Kidney (tissue), 14 donors: ENCODE data around the gene HINFP. TPM values are rescaled to one million over a fixed set of nuclear protein-coding genes. Genes with fewer than 3 reads are reported as not detected.
"Not testable (repeated sequence)": the region's sequence is repeated elsewhere in the genome, so short reads cannot be mapped to it uniquely, and the experiment has no call there.

Source experiments
- DNase-seq, 5 donors: peaks; one replicate each; pipeline ENCODE4 v3.0.0-alpha.2; 2013 to 2020
- FAIRE-seq: peaks from 2 replicates; lab custom pipeline; 2012; peaks lifted over from hg19 to GRCh38; lab: Jason Lieb, UNC
- H3K27ac ChIP-seq, 2 donors: one replicate each; pipeline ENCODE4 v1.7.0; 2013; ENCODE audit warnings: low read depth in 2 of 2, low read length in 2 of 2, inconsistent platforms in 1 of 2
- H3K27me3 ChIP-seq: one replicate; pipeline ENCODE4 v1.7.1; 2013; ENCODE audit warnings: low read length, inconsistent platforms; ENCODE audit not compliant: control insufficient read depth, insufficient read depth
- H3K36me3 ChIP-seq, 3 donors: one replicate each; pipeline versions ENCODE4 v1.7.0 to v1.7.1; 2013; ENCODE audit warnings: low read length in 3 of 3, control low read depth in 1 of 3, inconsistent platforms in 1 of 3; ENCODE audit not compliant: insufficient read depth in 3 of 3, control insufficient read depth in 2 of 3
- H3K4me1 ChIP-seq, 3 donors: one replicate each; pipeline versions ENCODE4 v1.7.0 to v1.7.1; 2013; ENCODE audit warnings: low read length in 3 of 3, inconsistent platforms in 1 of 3, low read depth in 1 of 3; ENCODE audit not compliant: control insufficient read depth in 2 of 3, insufficient read depth in 2 of 3
- H3K4me3 ChIP-seq, 3 donors: one replicate each; pipeline versions ENCODE4 v1.7.0 to v1.8.1; 2013; ENCODE audit warnings: low read length in 3 of 3, control low read depth in 1 of 3, inconsistent platforms in 1 of 3
- H3K9ac ChIP-seq, 3 donors: one replicate each; pipeline versions ENCODE4 v1.7.0 to v1.7.1; 2013; ENCODE audit warnings: low read length in 3 of 3, control low read depth in 1 of 3, inconsistent platforms in 1 of 3
- H3K9me3 ChIP-seq, 3 donors: one replicate each; pipeline versions ENCODE4 v1.7.0 to v1.7.1; 2013; ENCODE audit warnings: low read length in 3 of 3, control low read depth in 1 of 3, inconsistent platforms in 1 of 3; ENCODE audit not compliant: control insufficient read depth in 2 of 3, insufficient read depth in 1 of 3
- intact Hi-C: fragments of 100-400 bp; cut with DNase I; formaldehyde crosslinking; loops from one replicate; pipeline ENCODE4 v1.11.1; 2022
- polyA plus RNA-seq: library from polyadenylated mRNA; stranded (reverse); fragments of 350-450 nt; fragmentation: Illumina TruSeq; extraction: RNeasy Lipid Tissue Mini Kit (QIAGEN cat#74804); gene quantifications from one replicate; pipeline ENCODE4 v1.2.3, GENCODE V29; 2014; ENCODE audit warnings: low read depth, low replicate concordance; ENCODE audit not compliant: insufficient read depth
- total RNA-seq: library from RNA; stranded (reverse); fragmentation: NEBNext Ultra II Directional; extraction: Animal tissue kit (Norgen Biotek cat#: 25700); gene quantifications from one replicate; pipeline ENCODE4 v1.2.1, GENCODE V29; 2021
- TF ChIP-seq, protein P1 (sequence below): IDR thresholded peaks from 3 replicates; pipeline ENCODE4 v1.5.1; 2012; ENCODE audit warnings: mild to moderate bottlenecking, moderate library complexity, borderline replicate concordance; ENCODE audit not compliant: insufficient read depth; ENCODE audit errors: extremely low read depth
- donor health status: control.
- donor health status: control.
- donor health status: control.
- donor health status: control.
- donor health status: control.
- donor health status: DM: yes; HTN: yes; CAD: no.
- donor health status: Normal renal cell carcinoma (clear cell type).

HINFP gene
- total and polyA plus RNA-seq, 2 donors from 2014 or later, result 14.5 to 29.1 TPM

DNA sequence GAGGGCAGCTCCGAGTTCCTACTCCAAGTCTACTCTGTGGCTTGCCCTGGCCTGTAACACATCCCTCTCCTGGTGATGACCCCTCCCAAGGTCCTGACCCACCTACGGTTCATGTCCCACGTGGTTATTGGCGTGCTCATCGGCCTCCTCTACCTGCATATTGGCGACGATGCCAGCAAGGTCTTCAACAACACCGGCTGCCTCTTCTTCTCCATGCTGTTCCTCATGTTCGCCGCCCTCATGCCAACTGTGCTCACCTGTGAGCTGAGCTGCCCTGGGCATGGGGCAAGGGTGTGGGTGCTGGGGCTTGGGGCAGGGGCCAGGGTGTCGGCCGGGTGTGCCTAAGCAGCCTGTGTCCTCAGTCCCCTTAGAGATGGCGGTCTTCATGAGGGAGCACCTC, 37.1 kb downstream of the HINFP start:
- DNase-seq (no peak), FAIRE-seq (no peak)
- no peak overlapping the region for H3K9ac ChIP-seq
- H3K27me3 ChIP-seq, result no peaks in the 10 kb centered on the region
- intact Hi-C loops, result no loop called here
- TF ChIP-seq, protein P1, sequence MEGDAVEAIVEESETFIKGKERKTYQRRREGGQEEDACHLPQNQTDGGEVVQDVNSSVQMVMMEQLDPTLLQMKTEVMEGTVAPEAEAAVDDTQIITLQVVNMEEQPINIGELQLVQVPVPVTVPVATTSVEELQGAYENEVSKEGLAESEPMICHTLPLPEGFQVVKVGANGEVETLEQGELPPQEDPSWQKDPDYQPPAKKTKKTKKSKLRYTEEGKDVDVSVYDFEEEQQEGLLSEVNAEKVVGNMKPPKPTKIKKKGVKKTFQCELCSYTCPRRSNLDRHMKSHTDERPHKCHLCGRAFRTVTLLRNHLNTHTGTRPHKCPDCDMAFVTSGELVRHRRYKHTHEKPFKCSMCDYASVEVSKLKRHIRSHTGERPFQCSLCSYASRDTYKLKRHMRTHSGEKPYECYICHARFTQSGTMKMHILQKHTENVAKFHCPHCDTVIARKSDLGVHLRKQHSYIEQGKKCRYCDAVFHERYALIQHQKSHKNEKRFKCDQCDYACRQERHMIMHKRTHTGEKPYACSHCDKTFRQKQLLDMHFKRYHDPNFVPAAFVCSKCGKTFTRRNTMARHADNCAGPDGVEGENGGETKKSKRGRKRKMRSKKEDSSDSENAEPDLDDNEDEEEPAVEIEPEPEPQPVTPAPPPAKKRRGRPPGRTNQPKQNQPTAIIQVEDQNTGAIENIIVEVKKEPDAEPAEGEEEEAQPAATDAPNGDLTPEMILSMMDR, result no peak
- H3K4me3 ChIP-seq, result no peak overlapping the region
- no peaks in the 10 kb centered on the region for H3K4me1 ChIP-seq
- no peaks in the 10 kb centered on the region for H3K9me3 ChIP-seq
- H3K27ac ChIP-seq, result no peak overlapping the region
- H3K36me3 ChIP-seq, result no peaks in the 10 kb centered on the region

GRCh38 chr11:119160151-119160550, 38.8 kb downstream of the HINFP start:
- no peaks in the 10 kb centered on the region for H3K36me3 ChIP-seq
- H3K27me3 ChIP-seq, result no peaks in the 10 kb centered on the region
- TF ChIP-seq, protein P1, result no peak
- no peak for FAIRE-seq
- H3K4me3 ChIP-seq, result no peak overlapping the region
- no peak overlapping the region for H3K9ac ChIP-seq
- no peak for DNase-seq
- no peak overlapping the region for H3K27ac ChIP-seq
- H3K9me3 ChIP-seq, result no peaks in the 10 kb centered on the region
- no peaks in the 10 kb centered on the region for H3K4me1 ChIP-seq
- intact Hi-C loops, result no loop called here

DNA sequence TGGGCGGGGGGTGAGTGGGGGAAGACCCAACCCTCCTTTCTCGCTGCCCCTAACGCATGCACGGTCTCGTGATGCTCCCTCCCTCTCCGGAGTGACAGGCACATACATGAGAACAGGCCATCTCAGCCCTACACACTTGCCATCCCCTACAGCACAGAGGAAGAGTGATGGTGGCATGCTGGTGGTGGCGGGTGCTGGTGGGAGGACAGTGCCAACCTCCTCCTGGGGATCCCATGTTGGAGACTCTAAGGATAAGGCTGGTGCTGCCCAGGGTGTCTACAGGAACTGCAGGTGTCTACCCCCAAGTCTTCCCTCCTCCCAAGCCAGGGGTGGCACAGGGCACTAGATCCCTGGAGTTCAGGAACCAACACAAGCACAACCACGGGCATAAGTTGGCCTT, 40.5 kb downstream of the HINFP start:
- TF ChIP-seq, protein P1, result no peak
- no peak overlapping the region for H3K27ac ChIP-seq
- no peak for DNase-seq
- no peaks in the 10 kb centered on the region for H3K4me1 ChIP-seq
- no peaks in the 10 kb centered on the region for H3K9me3 ChIP-seq
- intact Hi-C loops, result no loop called here
- H3K4me3 ChIP-seq, result no peak overlapping the region
- no peaks in the 10 kb centered on the region for H3K36me3 ChIP-seq
- H3K27me3 ChIP-seq, result no peaks in the 10 kb centered on the region
- no peak overlapping the region for H3K9ac ChIP-seq
- no peak for FAIRE-seq

- FAIRE-seq (no peak), DNase-seq (peak in 3 of 5 donors; percentile 68 to 82 (median 78))
- H3K9me3 ChIP-seq, result no peaks in the 10 kb centered on the region
- H3K27ac ChIP-seq, result no peak overlapping the region
- H3K9ac ChIP-seq, result no peak overlapping the region
- TF ChIP-seq, protein P1, result no peak
- no peaks in the 10 kb centered on the region for H3K36me3 ChIP-seq
- no peak overlapping the region for H3K4me3 ChIP-seq
- H3K4me1 ChIP-seq, result peaks cover 0 to 5% (median 2%) of the 10 kb centered on the region in 3 donors
- no peaks in the 10 kb centered on the region for H3K27me3 ChIP-seq
- intact Hi-C loops, result no loop called here
These were observed 45.1 kb downstream of the HINFP start for GRCh38 chr11:119166368-119167076.

GRCh38 chr11:119167077-119167458, 45.7 kb downstream of the HINFP start:
- H3K9ac ChIP-seq, H3K4me1 ChIP-seq, DNase-seq, H3K27ac ChIP-seq, H3K36me3 ChIP-seq, intact Hi-C loops, H3K4me3 ChIP-seq, H3K9me3 ChIP-seq, H3K27me3 ChIP-seq, FAIRE-seq: not testable (repeated sequence)
